Kidney epithelial cell (primary cell): Measurements from ENCODE around the gene DR1. TPM values are rescaled to one million over a fixed set of nuclear protein-coding genes. Genes with fewer than 3 reads are reported as not detected.
A peak's percentile ranks its signal among the peaks of the same experiment; 100 is the strongest.

Experiments used
- DNase-seq: peaks from one replicate; pipeline ENCODE4 v3.0.0-alpha.2; 2010; ENCODE audit warnings: low read depth
- H3K27me3 ChIP-seq: 2 replicates; pipeline ENCODE4 v1.6.0; 2011; ENCODE audit warnings: low read length; ENCODE audit not compliant: control insufficient read depth, insufficient read depth
- H3K36me3 ChIP-seq: 2 replicates; pipeline ENCODE4 v1.5.1; 2011; ENCODE audit warnings: low read length; ENCODE audit not compliant: control insufficient read depth, insufficient read depth
- H3K4me3 ChIP-seq: 2 replicates; pipeline ENCODE4 v1.5.1; 2011; ENCODE audit warnings: low read depth, mild to moderate bottlenecking, control low read depth, low read length
- total RNA-seq: library from RNA; depleted of rRNA; stranded (reverse); fragments of >200 nt; gene quantifications from 2 replicates; pipeline ENCODE4 v1.2.3, GENCODE V29; 2015
- TF ChIP-seq, protein P1 (sequence below): IDR thresholded peaks from 2 replicates; pipeline ENCODE4 v1.5.1; 2011; ENCODE audit warnings: mild to moderate bottlenecking, moderate library complexity, low read length, control low read depth, inconsistent platforms; ENCODE audit not compliant: insufficient read depth, poor library complexity, severe bottlenecking

The DR1 gene
- total RNA-seq, 1 donor from 2014 or later, result 52.1 TPM

DNA sequence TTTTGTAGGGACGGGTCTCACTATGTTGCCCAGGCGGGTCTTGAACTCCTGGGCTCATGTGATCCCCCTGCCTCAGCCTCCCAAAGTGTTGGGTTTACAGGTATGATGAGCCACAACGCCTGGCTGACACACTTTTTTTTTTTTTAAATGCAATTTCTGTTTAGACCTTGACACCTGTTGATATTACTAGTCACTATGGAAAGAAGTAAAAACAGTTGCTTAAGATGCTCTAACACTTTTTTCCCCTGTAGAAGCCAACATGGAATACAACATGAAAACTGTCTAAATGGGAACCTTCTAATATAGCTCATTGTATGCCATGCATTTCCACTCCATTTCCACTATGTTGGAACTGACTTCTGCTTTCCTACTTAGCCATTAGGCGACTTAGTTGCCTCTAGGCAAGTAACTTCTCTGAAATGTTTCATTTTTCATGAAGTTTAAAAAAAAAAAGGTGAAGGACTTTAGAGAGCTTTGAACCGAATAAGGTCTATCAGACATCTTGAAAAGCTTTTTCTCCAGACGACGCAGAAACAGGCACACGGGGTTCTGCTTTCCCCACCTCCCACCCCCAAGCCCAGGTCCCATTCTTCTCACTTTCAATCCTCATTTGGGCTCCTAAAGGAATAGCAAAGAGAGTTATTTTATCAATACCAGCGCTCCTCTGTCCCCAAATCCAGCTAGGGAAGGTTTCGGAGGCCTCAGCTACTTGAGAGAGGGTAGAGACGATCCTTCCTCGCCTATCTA, 648 bp upstream of the DR1 start:
- Histone ChIP-seq H3K4me3 (peak overlapping the region; percentile 75), H3K27me3 (no peaks in the 10 kb centered on the region), H3K36me3 (no peaks in the 10 kb centered on the region)
- TF ChIP-seq, protein P1, sequence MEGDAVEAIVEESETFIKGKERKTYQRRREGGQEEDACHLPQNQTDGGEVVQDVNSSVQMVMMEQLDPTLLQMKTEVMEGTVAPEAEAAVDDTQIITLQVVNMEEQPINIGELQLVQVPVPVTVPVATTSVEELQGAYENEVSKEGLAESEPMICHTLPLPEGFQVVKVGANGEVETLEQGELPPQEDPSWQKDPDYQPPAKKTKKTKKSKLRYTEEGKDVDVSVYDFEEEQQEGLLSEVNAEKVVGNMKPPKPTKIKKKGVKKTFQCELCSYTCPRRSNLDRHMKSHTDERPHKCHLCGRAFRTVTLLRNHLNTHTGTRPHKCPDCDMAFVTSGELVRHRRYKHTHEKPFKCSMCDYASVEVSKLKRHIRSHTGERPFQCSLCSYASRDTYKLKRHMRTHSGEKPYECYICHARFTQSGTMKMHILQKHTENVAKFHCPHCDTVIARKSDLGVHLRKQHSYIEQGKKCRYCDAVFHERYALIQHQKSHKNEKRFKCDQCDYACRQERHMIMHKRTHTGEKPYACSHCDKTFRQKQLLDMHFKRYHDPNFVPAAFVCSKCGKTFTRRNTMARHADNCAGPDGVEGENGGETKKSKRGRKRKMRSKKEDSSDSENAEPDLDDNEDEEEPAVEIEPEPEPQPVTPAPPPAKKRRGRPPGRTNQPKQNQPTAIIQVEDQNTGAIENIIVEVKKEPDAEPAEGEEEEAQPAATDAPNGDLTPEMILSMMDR, result no peak
- no peak for DNase-seq

DNA sequence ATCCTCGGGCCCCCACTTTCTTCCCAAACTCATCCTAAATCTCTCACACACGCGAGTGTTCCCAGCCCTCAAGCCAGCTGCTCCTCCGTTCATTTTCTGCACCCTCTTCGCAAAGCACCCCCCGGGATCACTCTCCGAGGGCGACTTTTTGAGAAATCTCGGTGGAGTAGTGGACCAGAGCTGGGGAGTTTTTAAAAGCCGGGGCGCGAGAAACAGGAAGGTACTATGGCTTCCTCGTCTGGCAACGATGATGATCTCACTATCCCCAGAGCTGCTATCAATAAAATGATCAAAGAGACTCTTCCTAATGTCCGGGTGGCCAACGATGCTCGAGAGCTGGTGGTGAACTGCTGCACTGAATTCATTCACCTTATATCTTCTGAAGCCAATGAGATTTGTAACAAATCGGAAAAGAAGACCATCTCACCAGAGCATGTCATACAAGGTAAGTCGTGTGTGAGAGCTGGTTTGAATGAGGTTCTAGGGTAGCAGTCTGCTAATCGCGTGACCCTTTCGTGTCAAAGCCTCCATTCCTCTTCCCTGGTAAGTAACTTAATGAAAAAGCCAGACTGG, 800 bp downstream of the DR1 start:
- H3K27me3 ChIP-seq, result no peaks in the 10 kb centered on the region
- TF ChIP-seq, protein P1, result no peak
- peak overlapping the region; percentile 75 for H3K4me3 ChIP-seq
- no peak for DNase-seq
- no peaks in the 10 kb centered on the region for H3K36me3 ChIP-seq

DNA sequence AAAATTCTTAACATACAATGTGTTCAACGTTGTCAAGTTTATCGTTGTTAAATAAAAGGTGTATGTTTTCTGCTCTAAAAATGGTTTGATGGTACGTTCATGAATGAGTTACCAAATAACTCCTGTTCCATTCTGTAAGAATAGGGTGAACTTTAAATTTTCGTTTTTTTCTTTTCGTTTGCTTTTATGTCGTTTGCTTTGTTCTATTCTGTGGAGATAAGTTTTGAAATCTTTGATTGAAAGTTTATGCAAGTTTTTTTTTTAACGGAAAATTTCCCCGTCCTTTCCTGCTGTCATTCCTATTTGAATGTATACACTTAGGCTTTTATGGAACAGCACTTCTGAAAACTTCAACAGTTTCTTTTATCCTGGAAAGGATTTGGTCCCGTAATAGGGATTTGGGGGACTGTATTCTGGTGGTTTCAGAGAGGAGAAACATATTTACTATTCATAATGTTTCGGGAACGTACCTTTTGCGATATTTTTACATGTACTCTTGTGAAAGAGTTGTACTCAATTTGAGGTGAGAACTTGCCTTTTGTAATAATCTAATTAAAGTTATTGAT, 1.7 kb downstream of the DR1 start:
- no peaks in the 10 kb centered on the region for H3K27me3 ChIP-seq
- H3K36me3 ChIP-seq, result no peaks in the 10 kb centered on the region
- DNase-seq, result no peak
- TF ChIP-seq, protein P1, result no peak
- H3K4me3 ChIP-seq, result peak overlapping the region; percentile 75

DNA sequence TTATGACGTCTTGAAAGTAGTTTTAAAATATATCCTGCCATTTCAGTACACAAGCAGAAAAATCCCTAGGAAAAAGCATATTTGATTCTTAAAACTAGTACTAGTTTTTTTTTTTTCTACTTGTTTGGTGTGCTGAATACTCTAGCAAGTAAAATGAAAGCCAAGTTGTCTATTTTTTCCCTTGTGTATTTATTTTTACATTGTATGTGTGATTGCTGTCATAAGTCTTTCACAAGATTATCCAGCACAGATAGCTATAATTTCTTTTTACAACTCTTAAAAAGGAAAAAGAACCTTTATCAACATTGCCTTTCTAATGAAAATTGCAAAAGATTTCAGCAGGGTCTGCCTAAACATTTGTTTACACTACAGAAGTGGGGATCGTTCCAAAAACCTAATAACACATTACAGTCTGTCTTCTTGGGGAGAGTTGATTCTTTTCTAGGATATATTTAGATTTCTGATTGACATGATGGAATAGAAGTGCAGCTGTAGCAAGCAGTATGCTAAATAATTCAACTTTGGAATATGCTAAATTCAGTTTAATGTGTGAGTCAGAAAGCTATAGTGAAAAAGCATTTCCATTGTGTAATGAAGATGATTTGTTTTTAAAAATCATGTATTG, 2.5 kb downstream of the DR1 start:
- Histone ChIP-seq H3K36me3 (no peaks in the 10 kb centered on the region), H3K4me3 (peak overlapping the region; percentile 75), H3K27me3 (no peaks in the 10 kb centered on the region)
- TF ChIP-seq, protein P1, result no peak
- no peak for DNase-seq

DNA sequence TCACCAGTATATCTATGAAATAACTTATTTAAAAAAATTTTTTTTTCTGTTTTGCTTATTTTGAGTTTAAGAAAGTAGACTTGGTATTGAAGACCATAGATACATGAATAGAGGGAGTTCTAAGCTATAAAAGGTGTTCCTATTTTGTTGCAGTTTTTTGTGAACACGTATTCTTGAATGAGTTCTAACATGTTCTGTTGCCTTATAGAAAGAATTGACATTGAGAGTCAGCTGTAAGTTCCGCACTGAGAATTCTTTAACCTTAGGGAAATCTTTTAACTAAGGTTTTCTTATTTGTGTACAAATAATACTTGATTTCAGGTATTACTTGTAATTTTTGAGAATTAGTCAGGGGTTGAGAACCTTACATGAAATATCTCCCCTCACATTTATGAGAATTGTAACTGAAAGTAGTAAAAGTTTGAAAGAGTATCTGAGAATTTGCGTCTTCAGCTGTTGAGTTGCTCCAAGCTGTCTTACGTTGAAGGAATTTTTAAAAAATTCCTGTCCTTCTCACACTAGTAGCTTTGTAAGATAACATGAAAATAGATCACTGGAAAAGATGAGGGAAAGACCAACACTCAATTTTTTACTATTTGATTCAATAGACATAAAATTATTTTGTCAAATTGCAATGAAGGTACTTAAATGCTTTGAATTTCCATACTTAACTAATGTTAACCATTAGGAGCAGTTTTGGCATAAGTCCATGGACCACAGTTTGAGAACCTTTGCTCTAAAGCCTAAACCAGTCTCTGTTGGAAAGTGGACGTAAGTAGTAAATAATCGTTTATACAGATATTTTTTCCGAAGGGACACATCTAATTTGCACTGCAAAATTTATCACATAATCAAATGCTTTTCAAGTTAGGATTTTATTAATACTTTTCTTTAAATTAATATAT, 3.8 kb downstream of the DR1 start:
- H3K27me3 ChIP-seq, result no peaks in the 10 kb centered on the region
- no peaks in the 10 kb centered on the region for H3K36me3 ChIP-seq
- no peak for DNase-seq
- TF ChIP-seq, protein P1, result no peak
- peak overlapping the region; percentile 16 for H3K4me3 ChIP-seq
